Measurements from ENCODE around the gene CASP2.

GRCh38 chr7:143265017-143265693, 23.0 kb upstream of the CASP2 start:
- no peak for TF ChIP-seq HDAC6 (IDR thresholded peaks at IDR 0.05; ENCODE audit: low read depth, low read length)
- no peak for TF ChIP-seq POLR2AphosphoS5 (IDR thresholded peaks at IDR 0.05; ENCODE audit: low read depth, low read length)
- TF ChIP-seq CTCF (IDR thresholded peaks at IDR 0.05; ENCODE audit: control extremely low read depth in 1 of 3, insufficient read depth in 1 of 3, low read depth in 1 of 3, low read length in 3 of 3), result no peak
- TF ChIP-seq TEAD4 (IDR thresholded peaks at IDR 0.05; ENCODE audit: low read depth, low read length), result no peak

Measured in H1 (cell line).